Measurements from ENCODE around the gene PAPSS2. TPM values are rescaled to one million over a fixed set of nuclear protein-coding genes. Genes with fewer than 3 reads are reported as not detected.
"Not testable (repeated sequence)": the region's sequence is repeated elsewhere in the genome, so short reads cannot be mapped to it uniquely, and the experiment has no call there.

Gene PAPSS2
- total and polyA plus RNA-seq, 2 experiments from 2014 or later: 13.2 to 19.6 TPM

GRCh38 chr10:87643920-87644319 lies 15.8 kb upstream of the PAPSS2 start (continued):
- TF ChIP-seq, protein P1, sequence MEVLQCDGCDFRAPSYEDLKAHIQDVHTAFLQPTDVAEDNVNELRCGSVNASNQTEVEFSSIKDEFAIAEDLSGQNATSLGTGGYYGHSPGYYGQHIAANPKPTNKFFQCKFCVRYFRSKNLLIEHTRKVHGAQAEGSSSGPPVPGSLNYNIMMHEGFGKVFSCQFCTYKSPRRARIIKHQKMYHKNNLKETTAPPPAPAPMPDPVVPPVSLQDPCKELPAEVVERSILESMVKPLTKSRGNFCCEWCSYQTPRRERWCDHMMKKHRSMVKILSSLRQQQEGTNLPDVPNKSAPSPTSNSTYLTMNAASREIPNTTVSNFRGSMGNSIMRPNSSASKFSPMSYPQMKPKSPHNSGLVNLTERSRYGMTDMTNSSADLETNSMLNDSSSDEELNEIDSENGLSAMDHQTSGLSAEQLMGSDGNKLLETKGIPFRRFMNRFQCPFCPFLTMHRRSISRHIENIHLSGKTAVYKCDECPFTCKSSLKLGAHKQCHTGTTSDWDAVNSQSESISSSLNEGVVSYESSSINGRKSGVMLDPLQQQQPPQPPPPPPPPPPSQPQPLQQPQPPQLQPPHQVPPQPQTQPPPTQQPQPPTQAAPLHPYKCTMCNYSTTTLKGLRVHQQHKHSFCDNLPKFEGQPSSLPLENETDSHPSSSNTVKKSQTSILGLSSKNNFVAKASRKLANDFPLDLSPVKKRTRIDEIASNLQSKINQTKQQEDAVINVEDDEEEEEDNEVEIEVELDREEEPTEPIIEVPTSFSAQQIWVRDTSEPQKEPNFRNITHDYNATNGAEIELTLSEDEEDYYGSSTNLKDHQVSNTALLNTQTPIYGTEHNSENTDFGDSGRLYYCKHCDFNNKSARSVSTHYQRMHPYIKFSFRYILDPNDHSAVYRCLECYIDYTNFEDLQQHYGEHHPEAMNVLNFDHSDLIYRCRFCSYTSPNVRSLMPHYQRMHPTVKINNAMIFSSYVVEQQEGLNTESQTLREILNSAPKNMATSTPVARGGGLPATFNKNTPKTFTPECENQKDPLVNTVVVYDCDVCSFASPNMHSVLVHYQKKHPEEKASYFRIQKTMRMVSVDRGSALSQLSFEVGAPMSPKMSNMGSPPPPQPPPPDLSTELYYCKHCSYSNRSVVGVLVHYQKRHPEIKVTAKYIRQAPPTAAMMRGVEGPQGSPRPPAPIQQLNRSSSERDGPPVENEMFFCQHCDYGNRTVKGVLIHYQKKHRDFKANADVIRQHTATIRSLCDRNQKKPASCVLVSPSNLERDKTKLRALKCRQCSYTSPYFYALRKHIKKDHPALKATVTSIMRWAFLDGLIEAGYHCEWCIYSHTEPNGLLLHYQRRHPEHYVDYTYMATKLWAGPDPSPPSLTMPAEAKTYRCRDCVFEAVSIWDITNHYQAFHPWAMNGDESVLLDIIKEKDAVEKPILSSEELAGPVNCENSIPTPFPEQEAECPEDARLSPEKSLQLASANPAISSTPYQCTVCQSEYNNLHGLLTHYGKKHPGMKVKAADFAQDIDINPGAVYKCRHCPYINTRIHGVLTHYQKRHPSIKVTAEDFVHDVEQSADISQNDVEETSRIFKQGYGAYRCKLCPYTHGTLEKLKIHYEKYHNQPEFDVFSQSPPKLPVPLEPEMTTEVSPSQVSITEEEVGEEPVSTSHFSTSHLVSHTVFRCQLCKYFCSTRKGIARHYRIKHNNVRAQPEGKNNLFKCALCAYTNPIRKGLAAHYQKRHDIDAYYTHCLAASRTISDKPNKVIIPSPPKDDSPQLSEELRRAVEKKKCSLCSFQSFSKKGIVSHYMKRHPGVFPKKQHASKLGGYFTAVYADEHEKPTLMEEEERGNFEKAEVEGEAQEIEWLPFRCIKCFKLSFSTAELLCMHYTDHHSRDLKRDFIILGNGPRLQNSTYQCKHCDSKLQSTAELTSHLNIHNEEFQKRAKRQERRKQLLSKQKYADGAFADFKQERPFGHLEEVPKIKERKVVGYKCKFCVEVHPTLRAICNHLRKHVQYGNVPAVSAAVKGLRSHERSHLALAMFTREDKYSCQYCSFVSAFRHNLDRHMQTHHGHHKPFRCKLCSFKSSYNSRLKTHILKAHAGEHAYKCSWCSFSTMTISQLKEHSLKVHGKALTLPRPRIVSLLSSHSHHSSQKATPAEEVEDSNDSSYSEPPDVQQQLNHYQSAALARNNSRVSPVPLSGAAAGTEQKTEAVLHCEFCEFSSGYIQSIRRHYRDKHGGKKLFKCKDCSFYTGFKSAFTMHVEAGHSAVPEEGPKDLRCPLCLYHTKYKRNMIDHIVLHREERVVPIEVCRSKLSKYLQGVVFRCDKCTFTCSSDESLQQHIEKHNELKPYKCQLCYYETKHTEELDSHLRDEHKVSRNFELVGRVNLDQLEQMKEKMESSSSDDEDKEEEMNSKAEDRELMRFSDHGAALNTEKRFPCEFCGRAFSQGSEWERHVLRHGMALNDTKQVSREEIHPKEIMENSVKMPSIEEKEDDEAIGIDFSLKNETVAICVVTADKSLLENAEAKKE (CRISPR knock-in tag; IDR thresholded peaks at IDR 0.05): no peak
- TF ChIP-seq STAT1 (IDR thresholded peaks at IDR 0.05; ENCODE audit: unreplicated experiment) (no peak), NANOG (IDR thresholded peaks at IDR 0.05; ENCODE audit: borderline replicate concordance) (no peak)

- peaks cover 12% of the 10 kb centered on the region; the same call in 1 of the 2 replicates for H3K9me2 ChIP-seq (ENCODE audit: insufficient read depth)
- H3K36me3 Mint-ChIP-seq (ENCODE audit: low read depth); H3K27me3 ChIP-seq (ENCODE audit: insufficient read depth); H3F3A ChIP-seq (replicated peaks; ENCODE audit: low read depth); ATAC-seq; H3K79me2 ChIP-seq (replicated peaks; ENCODE audit: insufficient read depth); H3K27ac ChIP-seq (ENCODE audit: low read depth); H3K4me3 Mint-ChIP-seq; H3K4me1 Mint-ChIP-seq; H3K4me1 ChIP-seq (ENCODE audit: insufficient read depth); H2AFZ ChIP-seq; H4K20me1 ChIP-seq (replicated peaks; ENCODE audit: insufficient read depth); H3K9me3 Mint-ChIP-seq; H3K27ac Mint-ChIP-seq; H3K36me3 ChIP-seq (ENCODE audit: insufficient read depth); H3K27me3 Mint-ChIP-seq (ENCODE audit: insufficient read depth, low read depth, poor library complexity); H3K4me2 ChIP-seq; H3K4me3 ChIP-seq; DNase-seq (ENCODE audit: low spot score): not testable (repeated sequence)
Observed at GRCh38 chr10:87644500-87644899, 15.2 kb upstream of the PAPSS2 start.

- H3K27me3 Mint-ChIP-seq (ENCODE audit: insufficient read depth, low read depth, poor library complexity): no peaks in the 10 kb centered on the region
- no peak for ATAC-seq
- Histone ChIP-seq H4K20me1 (replicated peaks; ENCODE audit: insufficient read depth) (no peaks in the 10 kb centered on the region), H3K4me2 (no peak overlapping the region), H3F3A (replicated peaks; ENCODE audit: low read depth) (no peaks in the 10 kb centered on the region), H3K27me3 (ENCODE audit: insufficient read depth) (no peaks in the 10 kb centered on the region), H3K27ac (ENCODE audit: low read depth) (no peak overlapping the region), H3K4me1 (ENCODE audit: insufficient read depth) (no peaks in the 10 kb centered on the region), H3K4me3 (no peak overlapping the region), H3K36me3 (ENCODE audit: insufficient read depth) (no peaks in the 10 kb centered on the region), H3K9me2 (ENCODE audit: insufficient read depth) (peaks cover 3% of the 10 kb centered on the region; the same call in 1 of the 2 replicates), H3K79me2 (replicated peaks; ENCODE audit: insufficient read depth) (no peaks in the 10 kb centered on the region), H2AFZ (no peak overlapping the region)
- H3K9me3 Mint-ChIP-seq: peaks cover 10% of the 10 kb centered on the region; the same call in 2 of the 3 replicates
- H3K36me3 Mint-ChIP-seq (ENCODE audit: low read depth): peaks cover 6% of the 10 kb centered on the region; the same call in 1 of the 3 replicates
- peaks cover 10% of the 10 kb centered on the region for H3K4me1 Mint-ChIP-seq
- no peak overlapping the region for H3K4me3 Mint-ChIP-seq
- no peak for DNase-seq (ENCODE audit: low spot score)
- H3K27ac Mint-ChIP-seq: no peak overlapping the region
- TF ChIP-seq, protein P2, sequence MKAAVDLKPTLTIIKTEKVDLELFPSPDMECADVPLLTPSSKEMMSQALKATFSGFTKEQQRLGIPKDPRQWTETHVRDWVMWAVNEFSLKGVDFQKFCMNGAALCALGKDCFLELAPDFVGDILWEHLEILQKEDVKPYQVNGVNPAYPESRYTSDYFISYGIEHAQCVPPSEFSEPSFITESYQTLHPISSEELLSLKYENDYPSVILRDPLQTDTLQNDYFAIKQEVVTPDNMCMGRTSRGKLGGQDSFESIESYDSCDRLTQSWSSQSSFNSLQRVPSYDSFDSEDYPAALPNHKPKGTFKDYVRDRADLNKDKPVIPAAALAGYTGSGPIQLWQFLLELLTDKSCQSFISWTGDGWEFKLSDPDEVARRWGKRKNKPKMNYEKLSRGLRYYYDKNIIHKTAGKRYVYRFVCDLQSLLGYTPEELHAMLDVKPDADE (IDR thresholded peaks at IDR 0.05): no peak
- TF ChIP-seq, protein P3, sequence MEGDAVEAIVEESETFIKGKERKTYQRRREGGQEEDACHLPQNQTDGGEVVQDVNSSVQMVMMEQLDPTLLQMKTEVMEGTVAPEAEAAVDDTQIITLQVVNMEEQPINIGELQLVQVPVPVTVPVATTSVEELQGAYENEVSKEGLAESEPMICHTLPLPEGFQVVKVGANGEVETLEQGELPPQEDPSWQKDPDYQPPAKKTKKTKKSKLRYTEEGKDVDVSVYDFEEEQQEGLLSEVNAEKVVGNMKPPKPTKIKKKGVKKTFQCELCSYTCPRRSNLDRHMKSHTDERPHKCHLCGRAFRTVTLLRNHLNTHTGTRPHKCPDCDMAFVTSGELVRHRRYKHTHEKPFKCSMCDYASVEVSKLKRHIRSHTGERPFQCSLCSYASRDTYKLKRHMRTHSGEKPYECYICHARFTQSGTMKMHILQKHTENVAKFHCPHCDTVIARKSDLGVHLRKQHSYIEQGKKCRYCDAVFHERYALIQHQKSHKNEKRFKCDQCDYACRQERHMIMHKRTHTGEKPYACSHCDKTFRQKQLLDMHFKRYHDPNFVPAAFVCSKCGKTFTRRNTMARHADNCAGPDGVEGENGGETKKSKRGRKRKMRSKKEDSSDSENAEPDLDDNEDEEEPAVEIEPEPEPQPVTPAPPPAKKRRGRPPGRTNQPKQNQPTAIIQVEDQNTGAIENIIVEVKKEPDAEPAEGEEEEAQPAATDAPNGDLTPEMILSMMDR (conservative IDR thresholded peaks at IDR 0.05; ENCODE audit: low read depth in 2 of 2): no peak
Observed at GRCh38 chr10:87646192-87646909, 13.3 kb upstream of the PAPSS2 start.

All from GM23338 (cell line).